Ishikawa (cell line): ENCODE data around the gene ADGRG3.

ENCODE experiments used
- CEBPB ChIP-seq: IDR thresholded peaks from 2 replicates; pipeline ENCODE4 v1.6.1; 2012
- CREB1 ChIP-seq: IDR thresholded peaks from 2 replicates; pipeline ENCODE4 v1.6.1; 2012; ENCODE audit warnings: low read depth
- EP300 ChIP-seq: IDR thresholded peaks from 2 replicates; pipeline ENCODE4 v1.6.1; 2012; ENCODE audit warnings: borderline replicate concordance
- FOXM1 ChIP-seq: IDR thresholded peaks from 2 replicates; pipeline ENCODE4 v1.6.1; 2012; ENCODE audit warnings: low read depth, borderline replicate concordance
- NFIC ChIP-seq: IDR thresholded peaks from 2 replicates; pipeline ENCODE4 v1.6.1; 2012
- RAD21 ChIP-seq: IDR thresholded peaks from 2 replicates; pipeline ENCODE4 v1.6.1; 2012; ENCODE audit warnings: low read depth
- REST ChIP-seq: IDR thresholded peaks from 2 replicates; pipeline ENCODE4 v1.6.1; 2012; ENCODE audit warnings: low read depth, mild to moderate bottlenecking
- TAF1 ChIP-seq: IDR thresholded peaks from 2 replicates; pipeline ENCODE4 v1.6.1; 2012; ENCODE audit warnings: low read depth, mild to moderate bottlenecking
- TCF12 ChIP-seq: IDR thresholded peaks from 2 replicates; pipeline ENCODE4 v1.6.1; 2012; ENCODE audit warnings: low read depth
- TEAD4 ChIP-seq: IDR thresholded peaks from 2 replicates; pipeline ENCODE4 v1.6.1; 2012
- USF1 ChIP-seq: IDR thresholded peaks from 2 replicates; pipeline ENCODE4 v1.6.1; 2012
- YY1 ChIP-seq: IDR thresholded peaks from 2 replicates; pipeline ENCODE4 v1.6.1; 2012; ENCODE audit warnings: low read depth
- ZBTB7A ChIP-seq: IDR thresholded peaks from 2 replicates; pipeline ENCODE4 v1.6.1; 2012; ENCODE audit warnings: low read depth
- TF ChIP-seq, protein P1 (sequence below): IDR thresholded peaks from 2 replicates; pipeline ENCODE4 v1.6.1; 2012

The ADGRG3 gene

DNA sequence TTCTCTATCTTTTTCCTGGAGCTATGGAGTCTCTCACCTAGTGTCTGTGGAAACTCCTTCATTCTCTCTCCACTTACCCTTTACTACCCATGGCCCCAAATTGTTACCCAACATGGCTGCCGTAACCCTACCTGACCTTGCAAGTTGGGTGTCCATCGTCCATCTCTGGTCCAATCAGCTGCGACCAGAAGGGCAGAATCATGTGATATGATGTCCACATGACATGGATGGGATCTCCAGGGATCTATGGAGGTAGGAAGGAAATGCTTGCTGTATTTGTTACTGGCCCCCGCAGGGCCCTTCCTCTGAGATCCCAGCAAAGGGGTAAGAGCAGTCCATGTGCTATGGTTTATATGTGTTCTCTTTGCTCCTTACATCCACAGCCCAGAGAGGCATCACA lies 18.5 kb downstream of the ADGRG3 start:
- no peak for TF ChIP-seq FOXM1
- no peak for TF ChIP-seq CEBPB
- TF ChIP-seq USF1, result peak; percentile 57; the same call in 1 of the 2 replicates
- no peak for TF ChIP-seq CREB1
- no peak for TF ChIP-seq EP300

DNA sequence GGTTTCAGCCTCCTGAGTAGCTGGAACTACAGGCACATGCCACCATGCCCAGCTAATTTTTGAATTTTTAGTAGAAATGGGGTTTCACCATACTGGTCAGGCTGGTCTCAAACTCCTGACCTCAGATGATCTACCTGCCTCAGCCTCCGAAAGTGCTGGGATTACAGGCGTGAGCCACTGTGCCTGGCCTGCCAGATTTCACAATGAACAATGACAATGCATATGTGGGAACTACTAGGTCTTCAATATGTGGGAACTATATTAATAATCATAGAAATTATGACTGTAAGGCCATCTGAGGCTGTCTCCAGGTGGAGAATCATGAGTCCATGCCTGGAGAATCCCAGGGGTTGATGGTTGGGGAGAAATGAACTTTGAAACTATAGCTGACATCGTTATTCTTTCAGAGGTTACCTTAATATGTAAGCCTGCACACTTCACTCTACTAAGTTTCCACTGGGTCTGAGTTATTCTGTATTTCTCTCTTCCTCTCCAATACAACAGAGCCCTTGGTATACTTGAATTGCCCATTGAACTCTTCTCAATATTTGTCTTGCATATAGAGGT lies 19.3 kb downstream of the ADGRG3 start:
- TF ChIP-seq FOXM1 (no peak), TAF1 (no peak), USF1 (no peak), TEAD4 (no peak)

GRCh38 chr16:57688487-57688986 lies 20.4 kb downstream of the ADGRG3 start:
- no peak for TF ChIP-seq ZBTB7A
- no peak for TF ChIP-seq TCF12
- TF ChIP-seq FOXM1, result no peak
- TF ChIP-seq RAD21, result no peak
- TF ChIP-seq USF1, result no peak
- no peak for TF ChIP-seq REST

DNA sequence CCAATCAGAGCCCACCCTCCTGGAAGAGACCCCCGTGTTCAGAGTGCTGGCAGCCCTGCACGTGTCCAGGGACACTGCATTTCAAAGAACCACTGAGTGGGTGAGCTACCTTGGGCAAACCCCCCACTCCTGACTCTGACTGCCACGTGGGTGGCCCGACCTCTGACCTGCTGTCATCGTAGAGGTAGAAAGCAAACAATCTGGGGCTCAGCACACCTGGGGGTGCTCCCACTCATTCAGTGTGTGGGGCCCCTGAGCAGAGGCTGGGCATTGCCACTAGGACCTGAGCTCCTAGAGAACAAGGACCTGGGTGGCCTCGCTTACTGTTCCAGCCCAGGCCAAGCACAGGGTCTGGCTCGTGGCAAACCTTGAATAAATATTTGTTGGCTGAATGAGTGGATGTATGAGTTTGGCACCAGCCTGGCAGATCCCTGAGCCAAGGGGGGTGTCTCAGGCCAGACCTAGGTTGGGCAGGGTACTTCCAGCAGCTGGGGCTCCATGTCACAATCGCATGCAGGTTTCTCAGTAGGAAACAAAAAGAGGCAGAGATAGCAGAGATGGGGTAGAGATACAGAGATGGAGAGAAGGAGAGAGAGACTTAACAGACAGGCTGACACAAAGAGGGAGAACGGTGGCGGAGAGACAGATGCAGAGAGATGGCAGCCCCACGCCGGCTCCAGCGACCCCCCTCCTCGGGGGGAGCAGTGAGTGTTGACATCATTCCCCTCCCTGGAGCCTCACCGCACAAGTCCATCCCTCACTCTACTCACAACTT lies 21.1 kb downstream of the ADGRG3 start:
- TF ChIP-seq CREB1, result no peak
- TF ChIP-seq FOXM1, result no peak
- TF ChIP-seq EP300, result no peak
- TF ChIP-seq RAD21, result no peak
- TF ChIP-seq TEAD4, result no peak
- TF ChIP-seq, protein P1, sequence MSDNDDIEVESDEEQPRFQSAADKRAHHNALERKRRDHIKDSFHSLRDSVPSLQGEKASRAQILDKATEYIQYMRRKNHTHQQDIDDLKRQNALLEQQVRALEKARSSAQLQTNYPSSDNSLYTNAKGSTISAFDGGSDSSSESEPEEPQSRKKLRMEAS, result no peak
- TF ChIP-seq YY1, result no peak
- TF ChIP-seq REST, result no peak
- TF ChIP-seq TAF1, result no peak
- TF ChIP-seq TCF12, result no peak

DNA sequence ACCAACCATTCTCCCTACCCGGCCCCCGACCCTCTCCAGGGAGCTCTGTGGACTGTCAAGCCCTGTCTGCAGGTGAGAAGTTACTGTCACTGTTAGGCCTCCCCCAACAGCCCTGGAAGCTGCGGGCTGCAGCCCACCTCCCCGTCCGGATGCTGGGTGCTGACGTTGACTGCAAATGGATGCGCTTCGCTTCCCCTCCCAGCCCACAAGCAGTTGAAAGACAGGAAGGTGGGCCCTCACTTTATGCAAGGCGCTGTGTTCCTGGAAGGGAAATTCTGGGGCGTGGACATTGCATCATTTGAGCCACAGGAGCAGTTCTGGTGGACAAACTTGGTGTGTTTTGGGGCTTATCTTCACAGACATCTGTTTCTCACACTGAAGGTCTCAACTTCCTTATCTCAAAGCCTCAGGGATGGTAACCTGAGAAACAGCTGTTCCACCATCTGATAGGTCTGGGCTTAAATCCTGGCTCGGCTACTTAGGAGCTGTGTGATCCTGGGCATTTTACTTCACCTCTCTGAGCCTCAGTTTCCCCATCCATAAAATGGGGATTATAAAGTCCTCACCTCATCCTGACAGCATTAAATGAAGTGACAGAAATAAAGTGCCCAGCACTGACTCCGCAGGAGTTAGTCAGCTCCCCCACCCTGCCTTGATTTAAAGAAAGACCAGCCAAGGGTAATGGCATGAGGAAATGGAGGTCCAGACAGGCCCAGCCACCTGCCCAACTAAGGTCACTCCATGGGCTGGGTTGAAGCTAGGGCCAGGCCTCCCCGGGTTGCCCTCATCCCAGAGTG lies 21.9 kb downstream of the ADGRG3 start:
- no peak for TF ChIP-seq REST
- no peak for TF ChIP-seq TEAD4
- TF ChIP-seq ZBTB7A, result no peak
- no peak for TF ChIP-seq NFIC
- no peak for TF ChIP-seq CREB1
- TF ChIP-seq, protein P1, result no peak
- TF ChIP-seq FOXM1, result no peak
- TF ChIP-seq CEBPB, result no peak
